GM12865 (cell line): Measurements from ENCODE around the gene TCEA2.

Experiments
- DNase-seq: peaks from one replicate; pipeline ENCODE4 v3.0.0; 2010; ENCODE audit warnings: low read depth
- H3K4me3 ChIP-seq: 2 replicates; pipeline ENCODE4 v1.5.1; 2011; ENCODE audit warnings: mild to moderate bottlenecking, low read depth, low read length, control low read depth
- TF ChIP-seq, protein P1 (sequence below): IDR thresholded peaks from 2 replicates; pipeline ENCODE4 v1.5.1; 2011; ENCODE audit warnings: low read length, control low read depth, low read depth, inconsistent platforms; ENCODE audit not compliant: insufficient read depth; ENCODE audit errors: missing control alignments

Gene TCEA2

GRCh38 chr20:64050261-64051032 lies 12.6 kb upstream of the TCEA2 start:
- TF ChIP-seq, protein P1, sequence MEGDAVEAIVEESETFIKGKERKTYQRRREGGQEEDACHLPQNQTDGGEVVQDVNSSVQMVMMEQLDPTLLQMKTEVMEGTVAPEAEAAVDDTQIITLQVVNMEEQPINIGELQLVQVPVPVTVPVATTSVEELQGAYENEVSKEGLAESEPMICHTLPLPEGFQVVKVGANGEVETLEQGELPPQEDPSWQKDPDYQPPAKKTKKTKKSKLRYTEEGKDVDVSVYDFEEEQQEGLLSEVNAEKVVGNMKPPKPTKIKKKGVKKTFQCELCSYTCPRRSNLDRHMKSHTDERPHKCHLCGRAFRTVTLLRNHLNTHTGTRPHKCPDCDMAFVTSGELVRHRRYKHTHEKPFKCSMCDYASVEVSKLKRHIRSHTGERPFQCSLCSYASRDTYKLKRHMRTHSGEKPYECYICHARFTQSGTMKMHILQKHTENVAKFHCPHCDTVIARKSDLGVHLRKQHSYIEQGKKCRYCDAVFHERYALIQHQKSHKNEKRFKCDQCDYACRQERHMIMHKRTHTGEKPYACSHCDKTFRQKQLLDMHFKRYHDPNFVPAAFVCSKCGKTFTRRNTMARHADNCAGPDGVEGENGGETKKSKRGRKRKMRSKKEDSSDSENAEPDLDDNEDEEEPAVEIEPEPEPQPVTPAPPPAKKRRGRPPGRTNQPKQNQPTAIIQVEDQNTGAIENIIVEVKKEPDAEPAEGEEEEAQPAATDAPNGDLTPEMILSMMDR, result no peak
- H3K4me3 ChIP-seq, result no peak overlapping the region
- DNase-seq, result no peak

DNA sequence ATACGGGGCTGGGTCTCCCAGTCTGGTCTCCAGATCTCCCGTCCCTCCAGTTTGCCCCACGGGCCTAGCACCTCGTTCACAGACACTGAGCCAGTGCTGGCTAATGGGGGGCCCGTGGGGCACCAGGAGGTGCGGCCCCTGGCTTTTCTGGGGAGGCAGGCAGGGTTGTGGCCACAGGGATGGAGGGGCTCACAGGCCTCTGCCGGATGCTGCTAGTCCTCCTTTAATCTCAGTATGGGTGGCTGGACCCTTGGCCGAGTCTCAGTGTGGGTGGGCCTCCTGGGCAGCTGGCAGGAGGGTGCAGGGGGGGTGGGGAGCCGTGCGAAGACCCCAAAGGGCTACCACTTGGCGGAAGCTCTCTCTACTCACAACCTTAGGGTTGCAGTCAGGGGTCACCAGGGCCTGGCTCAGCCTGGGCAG lies 12.0 kb upstream of the TCEA2 start:
- H3K4me3 ChIP-seq, result no peak overlapping the region
- DNase-seq, result no peak
- TF ChIP-seq, protein P1, result no peak

DNA sequence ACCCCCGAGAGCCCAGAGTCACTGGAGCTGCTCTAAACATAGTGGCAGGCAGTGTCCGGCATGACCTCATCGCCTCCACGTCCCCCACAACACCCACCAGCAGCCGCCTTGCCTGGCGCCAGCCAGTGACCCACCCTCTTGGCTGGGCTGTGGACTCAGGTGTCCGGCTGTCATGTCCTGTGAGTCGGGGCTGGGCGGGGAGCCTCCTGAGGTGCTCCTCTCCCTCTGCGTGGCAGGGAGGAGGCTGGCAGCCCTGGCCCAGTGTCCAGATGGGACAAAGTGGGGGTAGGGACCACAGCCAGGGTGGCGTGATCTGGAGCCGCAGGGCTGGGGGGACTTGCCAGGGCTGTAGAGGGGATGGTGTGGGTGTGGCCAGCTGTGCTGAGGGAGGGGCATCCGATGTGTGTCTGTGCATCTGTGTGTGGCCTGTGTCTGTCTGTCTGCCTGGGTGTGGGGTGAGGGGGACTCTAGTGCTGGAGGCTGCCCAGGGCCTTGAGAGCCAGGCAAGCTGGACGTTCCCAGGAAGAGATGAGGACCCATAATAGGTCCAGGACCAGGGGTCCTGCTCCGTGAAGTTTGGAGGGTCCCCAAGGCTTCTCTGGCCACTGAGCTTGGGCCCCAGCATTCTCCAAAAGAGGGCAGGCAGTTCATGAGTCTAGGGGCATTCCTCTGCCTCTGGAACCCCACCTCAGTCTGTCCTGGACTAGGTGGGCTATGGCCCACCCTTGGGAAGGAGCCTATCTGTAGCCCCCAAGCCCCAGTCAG lies 11.3 kb upstream of the TCEA2 start:
- DNase-seq, result no peak
- no peak overlapping the region for H3K4me3 ChIP-seq
- TF ChIP-seq, protein P1, result no peak

DNA sequence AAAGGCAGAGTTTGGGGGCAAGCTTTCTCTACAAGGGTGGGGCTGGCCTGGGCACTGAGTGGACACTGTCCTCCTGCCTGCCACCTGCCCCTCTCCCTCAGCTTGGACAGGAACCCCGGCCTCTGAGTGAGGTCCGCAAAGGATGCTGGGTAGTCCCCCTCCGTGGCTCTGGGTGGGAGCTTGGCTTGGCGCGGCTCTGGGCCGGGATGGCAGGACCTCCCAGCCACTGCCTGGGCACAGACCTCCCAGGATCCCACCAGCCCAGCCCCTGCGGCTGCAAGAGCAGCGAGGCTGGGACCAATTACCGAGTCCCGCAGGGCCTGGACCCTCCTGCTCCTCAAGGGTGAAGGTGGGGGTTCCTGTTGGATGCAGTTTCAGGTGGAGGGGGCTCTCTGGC lies 10.7 kb upstream of the TCEA2 start:
- no peak overlapping the region for H3K4me3 ChIP-seq
- no peak for DNase-seq
- TF ChIP-seq, protein P1, result no peak

DNA sequence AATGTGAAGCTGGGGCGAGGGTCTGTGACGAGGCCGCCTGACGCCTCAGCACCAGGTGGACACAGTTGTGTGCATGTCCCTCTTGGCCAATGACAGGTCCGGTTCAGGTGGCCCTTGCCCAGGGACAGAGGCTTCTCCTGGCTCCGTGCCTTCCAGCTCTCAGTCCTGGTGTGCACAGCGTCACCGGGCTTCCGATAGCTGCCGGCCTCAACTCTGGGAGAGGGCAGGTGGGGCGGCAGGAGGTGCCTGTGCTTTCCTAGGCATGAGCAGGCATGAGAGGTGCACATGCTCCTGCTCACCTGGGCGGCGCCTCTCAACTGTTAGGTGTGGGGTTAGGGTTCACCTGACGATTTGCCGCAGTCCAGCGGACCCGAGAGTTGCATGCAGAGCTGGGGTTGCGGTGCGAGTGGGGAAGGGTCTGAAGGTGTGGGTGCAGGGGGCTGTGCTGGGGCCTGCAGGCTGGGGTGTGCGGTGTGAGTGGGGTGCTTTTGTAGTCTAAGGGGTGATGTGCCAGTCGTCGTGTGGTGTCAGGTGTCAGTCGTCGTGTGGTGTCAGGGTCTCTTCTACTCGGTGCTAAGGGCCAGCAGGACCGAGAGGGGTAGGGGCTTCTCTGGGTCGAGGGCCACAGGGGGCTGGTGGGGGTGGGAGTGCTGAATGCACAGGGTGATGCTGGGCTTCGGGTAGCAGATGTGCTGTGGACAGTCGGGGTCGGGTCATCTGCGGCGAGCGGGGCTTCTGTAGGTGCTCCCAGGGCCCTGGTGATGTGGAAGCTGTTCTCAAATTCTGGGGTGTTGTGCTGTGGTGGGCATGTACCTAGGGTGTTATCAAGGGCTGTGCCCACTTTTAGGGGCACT lies 9.8 kb upstream of the TCEA2 start:
- H3K4me3 ChIP-seq, result no peak overlapping the region
- no peak for DNase-seq
- TF ChIP-seq, protein P1, result no peak

DNA sequence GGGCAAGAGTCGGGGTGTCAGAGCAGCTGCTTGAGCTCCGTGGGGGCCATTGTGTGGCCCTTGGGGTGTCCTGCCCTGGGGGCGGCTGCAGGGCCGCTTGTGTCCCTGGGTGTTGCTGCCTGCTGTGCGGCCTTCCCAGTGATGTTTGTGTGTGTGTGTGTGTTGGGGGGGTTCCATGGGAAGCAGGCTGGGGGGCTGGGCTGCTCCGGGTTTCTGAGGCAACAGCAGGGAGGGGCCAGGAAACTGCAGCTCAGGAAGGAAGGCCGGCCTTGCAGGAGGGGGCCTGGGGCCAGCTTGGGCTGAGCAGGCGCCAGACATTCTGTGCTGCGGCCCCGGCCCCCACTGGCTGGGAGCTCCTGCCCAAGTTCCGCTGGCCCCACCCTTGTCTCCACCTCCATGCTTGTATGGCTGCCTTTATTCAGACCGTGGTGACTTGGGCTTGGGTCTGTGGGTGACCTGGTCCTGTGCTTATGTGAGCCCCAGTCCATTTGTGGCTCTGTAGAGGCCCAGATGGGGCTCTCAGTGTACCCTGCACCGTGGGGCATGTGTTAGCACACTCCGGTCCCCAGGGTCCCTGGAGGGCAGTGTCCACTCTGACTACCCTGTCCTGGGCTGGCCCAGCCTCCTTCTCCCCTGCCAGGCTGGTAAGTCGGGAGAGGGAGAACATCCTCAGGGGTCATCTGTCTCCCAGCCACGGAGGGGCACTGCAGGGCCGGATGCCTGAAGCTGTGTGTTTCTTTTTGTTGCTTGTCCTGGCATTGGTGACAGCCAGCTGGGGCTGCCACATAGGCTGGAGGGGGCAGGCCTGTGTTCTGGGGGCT lies 8.9 kb upstream of the TCEA2 start:
- DNase-seq, result no peak
- TF ChIP-seq, protein P1, result peak; percentile 21
- no peak overlapping the region for H3K4me3 ChIP-seq
